HG03442 (cell line): Measurements from ENCODE around the gene PPP2R2C.

Experiments
- ATAC-seq: cut with Tn5 transposase; IDR thresholded peaks from one replicate; pipeline ENCODE4 v1.9.1; 2021; ENCODE audit warnings: mild to moderate bottlenecking, moderate library complexity; ENCODE audit not compliant: unreplicated experiment

The PPP2R2C gene

DNA sequence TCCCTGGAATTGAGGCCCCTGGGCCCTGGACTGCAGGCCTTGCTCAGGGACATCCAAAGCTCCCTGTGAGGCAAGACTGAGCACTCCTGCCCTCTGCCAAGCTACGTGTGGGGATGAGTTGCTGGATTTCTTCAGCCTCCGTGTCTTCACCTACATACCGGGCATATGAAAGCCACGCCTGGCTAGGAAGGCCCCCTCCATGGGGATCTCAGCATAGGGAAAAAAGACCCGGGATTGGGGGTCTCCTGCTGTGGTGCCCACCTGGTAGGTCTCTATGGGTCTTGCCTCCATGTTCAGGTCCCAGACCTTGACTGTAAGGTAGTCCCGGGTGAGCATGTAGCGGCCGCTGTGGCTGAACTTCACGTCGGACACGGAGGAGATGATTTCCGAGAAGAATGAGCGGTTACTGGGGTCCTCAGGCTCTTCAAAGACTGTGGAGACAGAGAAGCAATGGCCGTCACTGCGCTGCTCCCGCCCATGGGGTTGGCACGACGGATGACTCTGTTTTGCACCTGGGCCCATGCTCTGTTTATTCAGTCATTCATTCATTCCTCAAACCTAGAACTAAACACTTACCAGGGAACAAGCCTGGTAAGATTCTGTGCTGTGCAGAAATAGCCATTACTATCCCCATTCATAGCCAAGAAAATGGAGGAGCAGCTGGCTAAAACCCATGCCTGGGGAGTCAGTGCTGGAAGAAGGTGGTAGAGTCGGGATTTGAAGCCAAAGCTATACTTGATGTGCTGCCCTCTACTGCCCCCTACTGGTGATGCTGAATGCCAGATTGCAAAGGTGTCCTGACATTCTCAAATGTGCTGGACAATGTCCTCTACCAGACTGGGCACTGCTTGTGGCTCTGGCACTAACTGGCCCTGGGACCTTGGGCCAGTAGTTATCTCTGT, 138.9 kb downstream of the PPP2R2C start:
- no peak for ATAC-seq

GRCh38 chr4:6332669-6333050, 139.8 kb downstream of the PPP2R2C start:
- ATAC-seq: no peak

DNA sequence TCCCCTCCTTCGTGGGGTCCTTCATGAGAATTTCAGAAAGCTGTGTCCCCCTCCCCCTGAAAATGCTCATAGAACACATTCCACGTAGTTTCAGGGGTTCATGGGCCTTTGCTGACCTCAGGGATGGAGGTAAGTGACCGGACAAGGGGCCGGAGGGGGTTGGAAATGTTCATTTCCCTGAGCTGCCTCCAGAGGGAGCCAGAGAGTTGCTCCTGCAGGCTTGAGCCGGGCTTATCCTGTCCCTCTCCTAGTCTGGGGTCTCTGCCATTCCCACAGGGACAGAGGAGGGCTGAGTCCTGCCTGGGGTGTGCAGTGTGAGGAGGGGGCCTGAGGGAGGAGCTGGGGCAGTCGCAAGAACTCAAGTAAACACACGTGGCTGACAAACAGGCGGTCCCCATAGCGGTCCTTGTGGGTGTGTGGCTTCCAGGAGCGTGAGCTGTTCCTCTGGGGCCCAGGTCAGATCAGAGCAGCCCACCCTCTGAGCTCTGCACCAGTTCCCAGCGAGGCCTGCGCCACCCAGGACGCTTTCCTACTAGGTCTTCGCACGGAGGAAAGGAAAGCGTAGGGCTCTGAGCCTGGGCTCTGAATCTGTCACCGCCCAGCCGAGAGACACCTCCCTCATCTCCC, 140.3 kb downstream of the PPP2R2C start:
- ATAC-seq: no peak

GRCh38 chr4:6331468-6331867, 140.9 kb downstream of the PPP2R2C start:
- no peak for ATAC-seq

DNA sequence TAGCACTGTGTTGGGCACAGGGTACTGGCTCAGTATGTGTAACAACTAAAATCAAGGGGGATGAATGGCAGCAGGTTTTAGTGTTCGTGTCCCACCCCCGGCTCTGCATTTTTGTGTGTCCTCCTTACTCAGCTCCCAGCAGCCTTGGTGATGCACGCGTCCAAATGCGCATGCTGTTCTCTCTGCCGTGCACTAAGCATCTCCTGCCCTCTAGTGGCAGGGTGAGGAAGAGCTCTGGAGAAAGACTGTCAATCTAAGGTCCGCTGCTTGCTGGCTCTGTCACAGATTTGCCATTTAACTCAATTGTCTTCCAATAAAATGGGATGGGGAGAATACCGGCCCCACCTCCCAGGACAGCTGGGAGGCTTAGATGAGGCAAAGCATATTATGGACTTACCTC, 141.4 kb downstream of the PPP2R2C start:
- ATAC-seq: no peak

GRCh38 chr4:6330384-6330767, 142.0 kb downstream of the PPP2R2C start:
- no peak for ATAC-seq

GRCh38 chr4:6329478-6330383, 142.7 kb downstream of the PPP2R2C start:
- ATAC-seq: no peak

- no peak for ATAC-seq
These were observed 143.9 kb downstream of the PPP2R2C start for GRCh38 chr4:6328526-6328925.

GRCh38 chr4:6327220-6327917, 145.0 kb downstream of the PPP2R2C start:
- ATAC-seq: peak; percentile 57

- ATAC-seq: no peak
These were observed 145.9 kb downstream of the PPP2R2C start for GRCh38 chr4:6326312-6327060.

DNA sequence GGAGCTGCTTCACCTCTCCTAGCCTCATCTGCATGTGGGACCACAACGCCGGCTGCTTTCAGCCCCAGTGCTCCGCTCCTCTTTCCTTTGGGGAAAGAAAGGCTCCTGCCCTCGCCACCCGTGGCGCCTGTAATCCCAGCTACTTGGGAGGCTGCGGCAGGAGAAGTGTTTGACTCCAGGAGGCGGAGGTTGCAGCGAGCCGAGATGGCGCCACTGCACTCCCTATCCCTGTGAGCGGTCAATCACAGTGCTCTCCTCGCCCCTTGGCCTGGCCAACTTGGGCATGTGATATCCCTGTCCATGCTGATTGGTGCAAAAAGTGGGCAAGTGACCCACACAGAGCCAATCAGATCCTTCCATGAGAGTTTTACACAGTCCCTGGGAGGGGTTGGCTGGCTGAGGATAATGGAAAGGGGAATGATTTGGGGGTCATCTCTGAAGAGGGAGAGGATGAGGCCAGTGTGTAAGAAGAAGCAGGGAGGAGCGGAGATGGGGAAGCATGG, 146.6 kb downstream of the PPP2R2C start:
- ATAC-seq: no peak

DNA sequence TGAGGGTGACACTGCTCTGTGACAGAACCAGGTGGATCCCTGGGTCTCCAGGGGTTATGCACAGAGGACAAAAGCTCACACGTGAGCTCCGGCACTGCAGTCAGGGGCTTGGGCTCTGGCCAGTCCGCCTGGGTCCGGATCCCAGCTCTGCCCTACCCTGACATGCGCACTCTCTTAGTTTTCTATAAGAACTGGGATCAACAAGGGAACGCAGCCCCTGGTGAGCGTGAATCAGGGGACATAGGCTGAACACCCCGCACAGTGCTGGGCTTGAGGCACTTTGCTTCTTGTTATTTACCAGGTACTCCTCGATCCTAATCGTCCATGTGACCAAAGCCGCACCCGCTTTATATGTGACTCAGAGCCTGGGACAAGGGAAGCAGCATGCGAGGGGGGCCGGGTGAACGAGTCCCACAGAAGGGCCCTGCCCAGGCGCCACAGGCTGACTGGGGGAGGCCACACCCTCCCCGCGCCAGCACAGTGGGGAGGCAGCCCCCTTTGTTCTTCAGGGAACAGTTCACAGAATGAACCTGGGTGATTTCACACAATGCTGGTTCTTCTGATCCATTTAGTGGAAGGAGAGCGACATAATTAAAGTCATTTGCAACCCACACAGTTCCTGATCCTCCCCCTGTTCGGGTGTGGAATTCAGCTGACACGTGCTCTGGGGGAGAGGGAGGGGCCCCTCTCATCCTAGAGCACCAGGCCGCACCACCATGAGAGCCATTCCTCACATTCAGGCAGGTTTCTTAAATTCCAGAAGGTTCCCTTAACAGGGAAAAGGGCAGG, 147.2 kb downstream of the PPP2R2C start:
- no peak for ATAC-seq

DNA sequence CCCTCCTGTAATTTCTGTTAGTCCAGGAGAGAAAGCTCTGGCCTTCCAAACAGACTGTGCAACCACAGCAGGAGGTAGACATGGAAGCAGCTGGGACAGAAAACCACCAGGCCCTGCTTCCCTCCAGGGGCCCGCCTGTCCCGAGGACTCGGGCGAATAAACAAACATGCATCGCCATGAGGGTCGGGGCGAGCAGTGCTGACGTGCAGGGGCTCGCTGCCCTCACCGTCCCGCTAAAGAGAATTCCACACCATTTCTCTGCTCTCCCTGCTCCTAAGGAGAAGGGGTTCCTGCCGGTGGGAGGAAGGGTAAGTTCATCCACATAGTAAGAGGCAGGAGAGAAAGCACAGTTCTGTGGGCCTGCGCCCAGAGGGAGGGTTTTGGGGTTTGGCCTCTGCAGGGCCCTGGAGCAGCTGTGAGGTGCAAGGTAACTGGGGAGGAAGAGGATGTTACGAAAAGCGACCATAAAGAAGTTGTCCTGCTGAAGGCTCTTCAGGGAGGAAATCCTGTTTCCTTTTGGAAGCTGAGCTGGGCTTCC, 147.9 kb downstream of the PPP2R2C start:
- no peak for ATAC-seq

GRCh38 chr4:6322761-6323566, 149.4 kb downstream of the PPP2R2C start:
- no peak for ATAC-seq

DNA sequence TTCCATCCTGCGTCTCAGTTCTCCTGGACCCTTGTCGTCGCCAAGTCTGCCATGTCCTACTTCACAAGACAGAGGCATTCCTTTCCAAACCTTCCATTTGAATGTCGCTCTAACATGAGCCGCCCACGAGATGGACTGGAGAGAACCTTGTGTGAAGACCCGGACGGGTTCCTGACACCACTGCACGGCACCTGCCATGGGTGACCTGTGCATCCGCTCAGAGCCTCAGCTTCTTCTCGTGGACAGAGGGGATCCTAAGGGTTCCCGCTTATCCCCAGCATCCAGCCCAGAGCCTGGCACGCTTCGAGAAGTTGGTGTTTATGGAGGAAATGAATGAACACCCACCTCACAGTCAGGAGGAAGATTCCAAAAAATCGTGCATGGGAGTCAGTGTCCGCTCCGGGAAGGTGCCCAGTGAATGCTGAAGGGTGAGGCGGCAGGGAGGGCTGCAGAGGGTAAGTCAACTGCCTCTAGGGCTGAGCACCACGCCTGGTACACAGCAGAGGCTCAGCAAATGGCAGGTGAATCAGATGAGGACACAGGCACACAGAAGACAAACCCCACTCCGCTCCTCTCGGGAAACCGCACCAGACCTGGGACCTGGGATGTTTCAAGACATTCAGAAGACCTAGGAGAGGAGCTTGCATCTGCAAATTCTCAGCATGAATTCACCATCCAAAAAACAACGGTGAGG, 150.2 kb downstream of the PPP2R2C start:
- no peak for ATAC-seq

DNA sequence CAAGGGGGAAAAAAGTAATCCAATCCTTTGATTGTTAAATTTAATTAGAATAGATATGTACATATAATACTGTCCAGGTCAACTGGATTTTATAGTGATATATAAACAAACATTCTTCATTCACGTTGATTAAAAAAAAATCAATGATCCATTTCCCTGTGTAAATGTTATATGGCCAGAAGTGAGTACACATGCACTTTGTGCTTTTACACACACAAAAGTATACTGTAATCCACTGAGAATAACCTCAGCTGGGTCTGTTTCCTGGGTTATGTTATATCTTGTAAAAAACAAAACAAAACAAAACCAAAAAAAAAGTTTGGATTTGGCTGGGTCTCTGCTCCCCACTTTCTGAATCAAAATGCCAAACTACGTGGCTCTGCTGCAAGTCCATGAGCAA, 151.1 kb downstream of the PPP2R2C start:
- no peak for ATAC-seq

GRCh38 chr4:6320663-6321062, 151.8 kb downstream of the PPP2R2C start:
- no peak for ATAC-seq
